Measurements from ENCODE around the gene SGF29. TPM values are rescaled to one million over a fixed set of nuclear protein-coding genes. Genes with fewer than 3 reads are reported as not detected.
"Not testable (repeated sequence)": the region's sequence is repeated elsewhere in the genome, so short reads cannot be mapped to it uniquely, and the experiment has no call there.

SGF29 gene
- total RNA-seq, 1 donor from 2014 or later: 14.0 TPM

DNA sequence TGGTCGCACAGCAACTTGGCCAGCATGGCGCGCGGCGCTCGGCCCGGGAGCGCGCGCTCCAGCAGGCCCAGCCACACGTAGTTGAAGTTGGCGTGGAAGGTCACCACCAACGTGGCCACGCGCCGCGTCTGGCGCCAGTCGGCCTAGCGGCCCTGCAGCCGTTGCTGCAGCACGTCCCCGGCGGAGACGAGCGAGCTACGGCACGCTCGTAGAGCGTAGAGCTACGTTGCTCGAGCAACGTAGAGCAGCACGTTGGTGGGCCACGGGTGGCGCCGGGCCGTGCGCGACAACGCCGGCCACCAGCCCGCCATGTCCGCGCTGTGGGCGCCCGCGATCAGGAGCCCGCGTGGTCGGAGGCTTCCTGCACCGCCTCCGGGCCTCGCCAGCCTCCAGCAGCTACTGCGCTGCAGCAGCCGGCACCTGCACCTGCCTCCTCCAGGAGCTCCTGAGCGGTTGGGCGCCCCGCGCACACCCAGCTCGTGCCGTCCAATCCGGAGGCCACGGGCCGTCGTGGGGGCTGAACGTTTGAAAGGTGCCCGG, 69.5 kb downstream of the SGF29 start:
- DNase-seq (ENCODE audit: low spot score): no peak
- intact Hi-C loops (cut with DNase I): no loop called here

DNA sequence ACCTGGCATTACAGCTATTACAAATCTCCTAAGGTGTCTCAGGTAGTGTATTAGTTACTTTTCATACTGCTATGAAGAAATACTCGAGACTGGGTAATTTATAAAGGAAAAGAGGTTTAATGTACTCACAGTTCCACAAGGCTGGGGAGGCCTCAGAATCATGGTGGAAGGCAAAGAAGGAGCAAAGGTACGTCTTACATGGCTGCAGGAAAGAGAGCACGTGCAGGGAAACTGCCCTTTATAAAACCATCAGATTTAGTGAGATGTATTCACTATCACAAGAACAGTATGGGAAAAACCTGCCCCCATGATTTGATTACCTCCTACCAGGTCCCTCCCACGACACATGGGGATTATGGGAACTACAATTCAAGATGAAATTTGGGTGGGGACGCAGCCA, 77.2 kb downstream of the SGF29 start:
- intact Hi-C loops (cut with DNase I); DNase-seq (ENCODE audit: low spot score): not testable (repeated sequence)

DNA sequence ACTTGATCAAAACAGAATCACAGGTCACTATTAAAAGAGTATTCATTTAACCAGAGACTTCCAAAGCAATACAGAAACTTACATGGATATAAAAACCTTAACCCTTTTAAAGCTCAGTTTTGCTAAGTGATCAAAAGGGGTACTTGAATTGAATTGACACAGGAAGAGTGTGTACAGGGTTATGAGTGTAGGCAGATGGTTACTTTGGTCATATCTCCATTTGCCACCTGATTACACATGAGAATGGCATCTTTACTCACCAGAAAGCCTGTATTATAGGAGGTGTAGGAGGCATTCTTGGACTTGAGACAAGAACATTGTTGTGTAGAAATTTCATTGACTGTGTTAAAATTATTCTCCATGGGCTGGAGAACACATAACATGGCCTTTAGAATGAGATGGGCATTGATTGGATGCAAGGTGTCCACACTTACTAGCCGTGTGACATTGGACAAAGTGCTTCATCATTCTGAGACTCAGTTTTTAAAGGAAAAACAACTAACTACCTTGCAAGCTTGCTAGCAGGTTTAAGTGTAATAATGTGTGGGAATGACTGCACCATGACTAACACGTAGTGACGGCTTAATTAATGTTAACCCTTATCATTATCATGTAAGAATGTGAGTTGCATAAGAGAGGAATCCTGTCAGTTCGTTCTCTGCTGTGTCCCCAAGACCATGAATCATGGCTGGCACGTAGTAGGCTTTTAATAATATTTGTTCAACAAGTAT, 82.5 kb downstream of the SGF29 start:
- DNase-seq (ENCODE audit: low spot score); intact Hi-C loops (cut with DNase I): not testable (repeated sequence)

DNA sequence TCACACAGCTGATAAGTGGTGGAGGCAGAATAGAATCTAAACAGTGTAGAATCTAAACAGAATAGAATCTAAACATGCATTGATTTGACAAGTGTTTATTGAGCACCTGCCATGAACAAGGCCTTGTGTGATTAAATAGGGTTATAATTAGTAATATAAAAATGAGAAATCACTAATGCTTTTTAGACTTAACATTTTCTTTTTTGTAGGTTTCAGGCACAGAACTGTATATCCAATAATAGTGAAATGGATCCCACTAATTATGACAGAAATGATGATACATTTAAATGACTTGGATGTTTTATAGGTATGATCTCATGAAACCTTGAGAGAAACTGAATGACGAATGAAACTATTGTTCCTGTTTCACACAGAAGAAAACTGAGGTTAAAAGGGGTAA, 84.0 kb downstream of the SGF29 start, which contains the start of gene NPIPB8:
Gene NPIPB8, plus strand, starts transcription at position 301 of the 400 bp plus-strand sequence. CDS start 296 bp downstream, outside the sequence.
- DNase-seq (ENCODE audit: low spot score); intact Hi-C loops (cut with DNase I): not testable (repeated sequence)

DNA sequence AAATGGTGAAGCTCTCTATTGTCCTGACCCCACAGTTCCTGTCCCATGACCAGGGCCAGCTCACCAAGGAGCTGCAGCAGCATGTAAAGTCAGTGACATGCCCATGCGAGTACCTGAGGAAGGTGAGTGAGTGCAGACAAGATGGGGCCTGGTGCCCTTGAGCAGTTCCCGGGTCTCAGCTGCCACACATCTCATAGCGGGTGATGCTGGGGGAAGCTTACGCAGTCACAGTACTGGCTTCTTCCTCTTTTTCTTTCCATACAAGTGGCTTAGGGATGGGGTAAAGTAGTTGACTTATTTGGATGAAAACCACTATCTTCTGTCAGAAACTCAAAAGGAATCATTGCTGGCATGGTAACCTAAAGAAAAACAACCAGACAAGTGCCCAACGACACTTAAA, 84.6 kb downstream of the SGF29 start:
- intact Hi-C loops (cut with DNase I); DNase-seq (ENCODE audit: low spot score): not testable (repeated sequence)

DNA sequence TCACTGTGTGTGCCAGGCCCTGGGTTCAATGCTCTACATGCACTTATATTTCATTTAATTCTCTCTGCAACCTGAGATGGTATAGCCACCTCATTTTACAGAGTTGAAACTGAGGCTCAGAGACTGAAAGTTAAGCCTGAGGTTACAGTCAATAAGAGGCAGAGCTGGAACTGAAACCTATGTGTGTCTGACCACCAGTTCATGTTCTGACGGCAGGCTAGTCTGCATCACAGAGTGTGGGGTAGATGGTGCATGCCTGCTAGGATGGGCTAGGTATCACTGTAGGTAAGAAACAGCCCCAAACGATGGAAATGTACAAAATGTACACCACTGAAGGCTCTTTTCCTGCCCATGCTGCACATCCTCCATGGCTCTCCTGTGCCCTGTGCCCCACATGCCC, 86.2 kb downstream of the SGF29 start:
- intact Hi-C loops (cut with DNase I); DNase-seq (ENCODE audit: low spot score): not testable (repeated sequence)

Other genes starting within 250 kb of the SGF29 start
- not detected for gene NPIPB6, start 190.4 kb upstream of the SGF29 start, total RNA-seq
- 33.8 TPM for gene EIF3CL, start 150.1 kb upstream of the SGF29 start, total RNA-seq
- not detected for gene NPIPB7, start 81.6 kb upstream of the SGF29 start, total RNA-seq
- gene CLN3, start 61.8 kb upstream of the SGF29 start, total RNA-seq: 9.1 TPM
- 0.51 TPM for gene APOBR, start 59.3 kb upstream of the SGF29 start, total RNA-seq
- not detected for gene IL27, start 47.1 kb upstream of the SGF29 start, total RNA-seq
- 50.2 TPM for gene NUPR1, start 14.9 kb upstream of the SGF29 start, total RNA-seq
- 0.73 TPM for gene SULT1A2, start 43.1 kb downstream of the SGF29 start, total RNA-seq
- 23.2 TPM for gene SULT1A1, start 56.1 kb downstream of the SGF29 start, total RNA-seq
- gene NPIPB8, start 84.1 kb downstream of the SGF29 start, total RNA-seq: 0.59 TPM
- gene EIF3C, start 157.5 kb downstream of the SGF29 start, total RNA-seq: 403 TPM
- 1.6 TPM for gene NPIPB9, start 197.9 kb downstream of the SGF29 start, total RNA-seq

Data from cardiac septum (tissue), 1 donor.